ENCODE results near the gene RASA3. TPM values are rescaled to one million over a fixed set of nuclear protein-coding genes. Genes with fewer than 3 reads are reported as not detected.
A peak's percentile ranks its signal among the peaks of the same experiment; 100 is the strongest.

RASA3 gene
- total RNA-seq, 3 donors from 2014 or later = 7.9 to 19.0 (median 8.4) TPM

GRCh38 chr13:114157869-114158495 lies 25.6 kb upstream of the RASA3 start:
- DNase-seq (peak in 2 of 3 donors; percentile 16 to 30), ATAC-seq (no peak)
- intact Hi-C loops (cut with DNase I, micrococcal nuclease) = no loop called here
- Histone ChIP-seq H3K9me3 (no peaks in the 10 kb centered on the region), H3K4me3 (no peak overlapping the region), H3K4me1 (ENCODE audit: low read depth) (peaks cover 14% of the 10 kb centered on the region), H3K36me3 (ENCODE audit: low read depth) (no peaks in the 10 kb centered on the region)
- no peak for TF ChIP-seq CTCF (IDR thresholded peaks at IDR 0.05)

GRCh38 chr13:114155926-114156883 lies 23.8 kb upstream of the RASA3 start:
- peak; percentile 4 for ATAC-seq
- H3K4me1 ChIP-seq (ENCODE audit: low read depth) = peaks cover 7% of the 10 kb centered on the region
- no peaks in the 10 kb centered on the region for H3K9me3 ChIP-seq
- H3K4me3 ChIP-seq = no peak overlapping the region
- peak in 2 of 3 donors; percentile 24 to 55 for DNase-seq
- H3K36me3 ChIP-seq (ENCODE audit: low read depth) = no peaks in the 10 kb centered on the region
- intact Hi-C loops (cut with DNase I, micrococcal nuclease) = no loop called here
- no peak for TF ChIP-seq CTCF (IDR thresholded peaks at IDR 0.05)

GRCh38 chr13:114155320-114155719 lies 22.9 kb upstream of the RASA3 start:
- no peak overlapping the region for H3K4me3 ChIP-seq
- no peak for ATAC-seq
- H3K9me3 ChIP-seq = no peaks in the 10 kb centered on the region
- TF ChIP-seq CTCF (IDR thresholded peaks at IDR 0.05) = no peak
- H3K36me3 ChIP-seq (ENCODE audit: low read depth) = no peaks in the 10 kb centered on the region
- intact Hi-C loops (cut with DNase I, micrococcal nuclease) = no loop called here
- peak in 1 of 3 donors; percentile 33 for DNase-seq
- peaks cover 16% of the 10 kb centered on the region for H3K4me1 ChIP-seq (ENCODE audit: low read depth)

- Histone ChIP-seq H3K9me3 (no peaks in the 10 kb centered on the region), H3K36me3 (ENCODE audit: low read depth) (no peaks in the 10 kb centered on the region), H3K4me1 (ENCODE audit: low read depth) (peaks cover 19% of the 10 kb centered on the region), H3K4me3 (no peak overlapping the region)
- ATAC-seq = no peak
- intact Hi-C loops (cut with DNase I, micrococcal nuclease) = no loop called here
- TF ChIP-seq CTCF (IDR thresholded peaks at IDR 0.05) = no peak
- peak in 2 of 3 donors; percentile 25 to 36 for DNase-seq
Observed at GRCh38 chr13:114154476-114154875, 22.1 kb upstream of the RASA3 start.

- peaks cover 19% of the 10 kb centered on the region for H3K4me1 ChIP-seq (ENCODE audit: low read depth)
- intact Hi-C loops (cut with DNase I, micrococcal nuclease) = no loop called here
- no peak for TF ChIP-seq CTCF (IDR thresholded peaks at IDR 0.05)
Observed at GRCh38 chr13:114153485-114154080, 21.2 kb upstream of the RASA3 start.

More at GRCh38 chr13:114153485-114154080, 21.2 kb upstream of the RASA3 start:
- H3K36me3 ChIP-seq (ENCODE audit: low read depth) = no peaks in the 10 kb centered on the region
- no peak overlapping the region for H3K4me3 ChIP-seq
- ATAC-seq = no peak
- H3K9me3 ChIP-seq = no peaks in the 10 kb centered on the region
- DNase-seq = no peak

All from mucosa of descending colon (tissue), 3 donors.